Measurements from ENCODE around the gene ETNK2. TPM values are rescaled to one million over a fixed set of nuclear protein-coding genes. Genes with fewer than 3 reads are reported as not detected.

Gene ETNK2
- polyA plus RNA-seq, 3 donors, result not detected

GRCh38 chr1:204092632-204093420 is 59.0 kb downstream of the ETNK2 start:
- no peaks in the 10 kb centered on the region for H3K9me3 Mint-ChIP-seq
- H3K9ac ChIP-seq (ENCODE audit: insufficient read depth, low read length, poor library complexity, severe bottlenecking), result no peak overlapping the region
- H3K27me3 ChIP-seq (ENCODE audit: control insufficient read depth in 2 of 2, insufficient read depth in 2 of 2, low read length in 2 of 2), result no peaks in the 10 kb centered on the region

GRCh38 chr1:204091787-204092312 is 60.0 kb downstream of the ETNK2 start:
- Histone ChIP-seq H4K20me1 (ENCODE audit: insufficient read depth, low read length) (no peaks in the 10 kb centered on the region), H3K36me3 (replicated peaks in 1 of 2; ENCODE audit: control insufficient read depth in 1 of 2, insufficient read depth in 2 of 2, low read length in 2 of 2) (no peaks in the 10 kb centered on the region), H3K4me1 (ENCODE audit: control insufficient read depth in 1 of 2, insufficient read depth in 2 of 2, low read length in 2 of 2) (no peaks in the 10 kb centered on the region), H3K27ac (ENCODE audit: low read depth in 1 of 2, low read length in 2 of 2) (no peak overlapping the region), H3K27me3 (ENCODE audit: control insufficient read depth in 2 of 2, insufficient read depth in 2 of 2, low read length in 2 of 2) (no peaks in the 10 kb centered on the region), H3K79me2 (ENCODE audit: insufficient read depth, low read length) (no peaks in the 10 kb centered on the region), H3K9me3 (replicated peaks in 1 of 2; ENCODE audit: control insufficient read depth in 1 of 2, insufficient read depth in 1 of 2, low read length in 2 of 2) (no peaks in the 10 kb centered on the region), H3K4me3 (replicated peaks in 1 of 3; ENCODE audit: low read depth in 2 of 3, low read length in 3 of 3) (no peak overlapping the region), H2AFZ (ENCODE audit: insufficient read depth, low read depth, low read length, poor library complexity, severe bottlenecking) (no peak overlapping the region), H3K4me2 (replicated peaks; ENCODE audit: extremely low read depth, low read length, poor library complexity, severe bottlenecking) (no peak overlapping the region), H3K9ac (ENCODE audit: insufficient read depth, low read length, poor library complexity, severe bottlenecking) (no peak overlapping the region)
- intact Hi-C loops (cut with micrococcal nuclease), result no loop called here
- no peak for DNase-seq
- no peak for TF ChIP-seq CTCF (IDR thresholded peaks at IDR 0.05)
- H3K27me3 Mint-ChIP-seq (ENCODE audit: low read depth in 3 of 3), result peaks cover 1 to 8% (median 5%) of the 10 kb centered on the region in 3 donors
- no peaks in the 10 kb centered on the region for H3K9me3 Mint-ChIP-seq
- H3K4me3 Mint-ChIP-seq, result no peak overlapping the region
- WGBS (ENCODE audit: insufficient coverage), result 93% methylated on average over 3 of the region's 5 CpGs
- H3K4me1 Mint-ChIP-seq, result no peaks in the 10 kb centered on the region
- H3K36me3 Mint-ChIP-seq, result no peaks in the 10 kb centered on the region
- H3K27ac Mint-ChIP-seq, result no peak overlapping the region

More at GRCh38 chr1:204092632-204093420, 59.0 kb downstream of the ETNK2 start:
- Histone ChIP-seq H3K9me3 (replicated peaks in 1 of 2; ENCODE audit: control insufficient read depth in 1 of 2, insufficient read depth in 1 of 2, low read length in 2 of 2) (no peaks in the 10 kb centered on the region), H3K4me3 (replicated peaks in 1 of 3; ENCODE audit: low read depth in 2 of 3, low read length in 3 of 3) (no peak overlapping the region), H3K36me3 (replicated peaks in 1 of 2; ENCODE audit: control insufficient read depth in 1 of 2, insufficient read depth in 2 of 2, low read length in 2 of 2) (no peaks in the 10 kb centered on the region), H2AFZ (ENCODE audit: insufficient read depth, low read depth, low read length, poor library complexity, severe bottlenecking) (no peak overlapping the region), H3K27ac (ENCODE audit: low read depth in 1 of 2, low read length in 2 of 2) (no peak overlapping the region), H4K20me1 (ENCODE audit: insufficient read depth, low read length) (no peaks in the 10 kb centered on the region), H3K4me1 (ENCODE audit: control insufficient read depth in 1 of 2, insufficient read depth in 2 of 2, low read length in 2 of 2) (no peaks in the 10 kb centered on the region), H3K79me2 (ENCODE audit: insufficient read depth, low read length) (no peaks in the 10 kb centered on the region), H3K4me2 (replicated peaks; ENCODE audit: extremely low read depth, low read length, poor library complexity, severe bottlenecking) (no peak overlapping the region)
- Mint-ChIP-seq H3K27ac (no peak overlapping the region), H3K4me3 (no peak overlapping the region), H3K4me1 (no peaks in the 10 kb centered on the region), H3K27me3 (ENCODE audit: low read depth in 3 of 3) (peaks cover 1 to 7% (median 5%) of the 10 kb centered on the region in 3 donors), H3K36me3 (no peaks in the 10 kb centered on the region)
- intact Hi-C loops (cut with micrococcal nuclease), result no loop called here
- no peak for DNase-seq
- 89% methylated on average over 3 of the region's 12 CpGs for WGBS (ENCODE audit: insufficient coverage)
- TF ChIP-seq CTCF (IDR thresholded peaks at IDR 0.05), result no peak
